Measurements from ENCODE around the gene KLHDC4.
"Not testable (repeated sequence)": the region's sequence is repeated elsewhere in the genome, so short reads cannot be mapped to it uniquely, and the experiment has no call there.

KLHDC4 gene

GRCh38 chr16:87722590-87723225, 43.1 kb downstream of the KLHDC4 start:
- DNase-seq (ENCODE audit: insufficient read length, low spot score) (no peak), FAIRE-seq (no peak)
- TF ChIP-seq CTCF (IDR thresholded peaks at IDR 0.05; ENCODE audit: insufficient read depth, missing control alignments) = no peak

GRCh38 chr16:87721622-87722585, 43.9 kb downstream of the KLHDC4 start:
- TF ChIP-seq CTCF (IDR thresholded peaks at IDR 0.05; ENCODE audit: insufficient read depth, missing control alignments) = no peak
- no peak for FAIRE-seq
- no peak for DNase-seq (ENCODE audit: insufficient read length, low spot score)

GRCh38 chr16:87720446-87720845, 45.3 kb downstream of the KLHDC4 start:
- no peak for DNase-seq (ENCODE audit: insufficient read length, low spot score)
- no peak for TF ChIP-seq CTCF (IDR thresholded peaks at IDR 0.05; ENCODE audit: insufficient read depth, missing control alignments)
- FAIRE-seq = no peak

GRCh38 chr16:87718831-87719230, 47.0 kb downstream of the KLHDC4 start:
- not testable (repeated sequence) for FAIRE-seq; DNase-seq (ENCODE audit: insufficient read length, low spot score)

- TF ChIP-seq CTCF (IDR thresholded peaks at IDR 0.05; ENCODE audit: insufficient read depth, missing control alignments) = no peak
- DNase-seq (ENCODE audit: insufficient read length, low spot score) = no peak
- no peak for FAIRE-seq
Measured at GRCh38 chr16:87715658-87716057, 50.1 kb downstream of the KLHDC4 start.

GRCh38 chr16:87715231-87715630, 50.6 kb downstream of the KLHDC4 start:
- no peak for TF ChIP-seq CTCF (IDR thresholded peaks at IDR 0.05; ENCODE audit: insufficient read depth, missing control alignments)
- no peak for DNase-seq (ENCODE audit: insufficient read length, low spot score)
- no peak for FAIRE-seq

- no peak for DNase-seq (ENCODE audit: insufficient read length, low spot score)
- TF ChIP-seq CTCF (IDR thresholded peaks at IDR 0.05; ENCODE audit: insufficient read depth, missing control alignments) = no peak
- no peak for FAIRE-seq
Measured at GRCh38 chr16:87713451-87714229, 52.1 kb downstream of the KLHDC4 start.

Measured in D721Med (cell line).